SJCRH30 (cell line): Measurements from ENCODE around the gene ERBB2. TPM values are rescaled to one million over a fixed set of nuclear protein-coding genes. Genes with fewer than 3 reads are reported as not detected.
"Not testable (repeated sequence)": the region's sequence is repeated elsewhere in the genome, so short reads cannot be mapped to it uniquely, and the experiment has no call there.

Experiments used
- DNase-seq, 2 experiments: peaks; one replicate each; pipeline ENCODE4 v3.0.0-alpha.2; 2015 to 2020
- H3K27ac ChIP-seq: fragments of 250-450 bp; sonication (Bioruptor Pico); 2 replicates; pipeline ENCODE4 v1.5.1; 2020; ENCODE audit warnings: mild to moderate bottlenecking, moderate library complexity
- H3K27me3 ChIP-seq: fragments of 250-450 bp; sonication (Bioruptor Pico); 2 replicates; pipeline ENCODE4 v1.5.1; 2020; ENCODE audit warnings: mild to moderate bottlenecking, moderate library complexity
- H3K36me3 ChIP-seq: fragments of 250-450 bp; sonication (Bioruptor Pico); 2 replicates; pipeline ENCODE4 v1.5.1; 2020; ENCODE audit warnings: mild to moderate bottlenecking, moderate library complexity
- H3K4me1 ChIP-seq: fragments of 250-450 bp; sonication (Bioruptor Pico); 2 replicates; pipeline ENCODE4 v1.5.1; 2020; ENCODE audit warnings: mild to moderate bottlenecking, moderate library complexity
- H3K4me3 ChIP-seq: fragments of 250-450 bp; sonication (Bioruptor Pico); 2 replicates; pipeline ENCODE4 v1.5.1; 2020; ENCODE audit warnings: mild to moderate bottlenecking, moderate library complexity
- H3K9me3 ChIP-seq: fragments of 250-450 bp; sonication (Bioruptor Pico); replicated peaks from 2 replicates; pipeline ENCODE4 v1.5.1; 2020; ENCODE audit warnings: mild to moderate bottlenecking, moderate library complexity
- total RNA-seq: library from RNA; depleted of rRNA; stranded (reverse); fragments of >200 nt; shearing (Covaris generic); gene quantifications from 2 replicates; pipeline ENCODE4 v1.2.3, GENCODE V29; 2014

ERBB2 gene
- total RNA-seq, 1 experiment from 2014 or later, result 8.7 TPM

- H3K36me3 ChIP-seq, result no peaks in the 10 kb centered on the region
- no peak overlapping the region for H3K27ac ChIP-seq
- no peak overlapping the region for H3K4me3 ChIP-seq
- no peaks in the 10 kb centered on the region for H3K4me1 ChIP-seq
- no peak for DNase-seq
- no peaks in the 10 kb centered on the region for H3K27me3 ChIP-seq
- no peaks in the 10 kb centered on the region for H3K9me3 ChIP-seq
Observed at GRCh38 chr17:39716073-39716818, 16.4 kb downstream of the ERBB2 start.

DNA sequence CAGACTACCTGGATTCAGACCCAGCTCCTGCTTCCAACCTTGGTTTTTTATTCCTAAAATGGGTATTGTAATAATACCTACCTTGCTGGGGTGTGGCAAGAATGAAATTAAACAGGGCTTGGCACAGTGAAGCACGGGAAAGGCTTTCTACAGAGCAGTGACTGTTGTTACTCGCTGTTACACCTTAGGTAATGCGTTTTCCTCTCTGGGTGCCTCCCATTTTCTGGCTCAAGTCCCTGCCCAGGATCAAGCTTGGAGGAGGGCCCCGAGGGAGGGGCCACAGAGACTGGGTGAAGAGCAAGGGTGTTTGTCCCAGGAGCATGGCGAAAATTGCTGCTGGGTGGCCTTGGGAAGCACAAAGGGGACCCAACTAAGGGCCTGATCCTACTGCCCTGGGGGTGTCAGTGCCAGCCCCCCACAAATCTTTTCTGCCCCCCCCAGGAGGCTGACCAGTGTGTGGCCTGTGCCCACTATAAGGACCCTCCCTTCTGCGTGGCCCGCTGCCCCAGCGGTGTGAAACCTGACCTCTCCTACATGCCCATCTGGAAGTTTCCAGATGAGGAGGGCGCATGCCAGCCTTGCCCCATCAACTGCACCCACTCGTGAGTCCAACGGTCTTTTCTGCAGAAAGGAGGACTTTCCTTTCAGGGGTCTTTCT, 17.1 kb downstream of the ERBB2 start:
- no peaks in the 10 kb centered on the region for H3K9me3 ChIP-seq
- no peak overlapping the region for H3K27ac ChIP-seq
- H3K27me3 ChIP-seq, result no peaks in the 10 kb centered on the region
- no peak overlapping the region for H3K4me3 ChIP-seq
- H3K36me3 ChIP-seq, result no peaks in the 10 kb centered on the region
- no peaks in the 10 kb centered on the region for H3K4me1 ChIP-seq
- no peak for DNase-seq

- Histone ChIP-seq H3K27me3 (no peaks in the 10 kb centered on the region), H3K27ac (no peak overlapping the region), H3K9me3 (no peaks in the 10 kb centered on the region), H3K4me3 (no peak overlapping the region), H3K4me1 (no peaks in the 10 kb centered on the region), H3K36me3 (no peaks in the 10 kb centered on the region)
- no peak for DNase-seq
Observed at GRCh38 chr17:39717660-39718059, 17.8 kb downstream of the ERBB2 start.

- no peak overlapping the region for H3K27ac ChIP-seq
- no peak for DNase-seq
- H3K4me1 ChIP-seq, result no peaks in the 10 kb centered on the region
- no peak overlapping the region for H3K4me3 ChIP-seq
- H3K27me3 ChIP-seq, result no peaks in the 10 kb centered on the region
- H3K36me3 ChIP-seq, result no peaks in the 10 kb centered on the region
- no peaks in the 10 kb centered on the region for H3K9me3 ChIP-seq
Observed at GRCh38 chr17:39719563-39720355, 19.9 kb downstream of the ERBB2 start.

DNA sequence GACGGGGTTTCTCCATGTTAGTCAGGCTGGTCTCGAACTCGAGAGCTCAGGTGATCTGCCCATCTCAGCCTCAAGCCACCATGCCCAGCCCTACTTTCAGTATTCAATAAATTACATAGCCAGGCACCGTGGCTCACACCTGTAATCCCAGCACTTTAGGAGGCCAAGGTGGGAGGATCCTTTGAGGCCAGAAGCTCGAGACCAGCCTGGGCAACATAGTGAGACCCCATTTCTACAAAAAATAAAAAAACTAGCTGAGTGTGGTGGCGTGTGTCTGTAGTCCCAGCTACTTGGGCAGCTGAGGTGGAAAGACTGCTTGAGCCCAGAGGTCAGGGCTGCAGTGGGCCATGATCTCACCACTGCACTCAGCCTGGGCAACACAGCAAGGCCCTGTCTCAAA, 22.2 kb downstream of the ERBB2 start:
- Histone ChIP-seq H3K9me3 (no peaks in the 10 kb centered on the region), H3K27me3 (no peaks in the 10 kb centered on the region), H3K36me3 (no peaks in the 10 kb centered on the region), H3K4me1 (no peaks in the 10 kb centered on the region), H3K27ac (no peak overlapping the region), H3K4me3 (no peak overlapping the region)
- DNase-seq, result no peak

DNA sequence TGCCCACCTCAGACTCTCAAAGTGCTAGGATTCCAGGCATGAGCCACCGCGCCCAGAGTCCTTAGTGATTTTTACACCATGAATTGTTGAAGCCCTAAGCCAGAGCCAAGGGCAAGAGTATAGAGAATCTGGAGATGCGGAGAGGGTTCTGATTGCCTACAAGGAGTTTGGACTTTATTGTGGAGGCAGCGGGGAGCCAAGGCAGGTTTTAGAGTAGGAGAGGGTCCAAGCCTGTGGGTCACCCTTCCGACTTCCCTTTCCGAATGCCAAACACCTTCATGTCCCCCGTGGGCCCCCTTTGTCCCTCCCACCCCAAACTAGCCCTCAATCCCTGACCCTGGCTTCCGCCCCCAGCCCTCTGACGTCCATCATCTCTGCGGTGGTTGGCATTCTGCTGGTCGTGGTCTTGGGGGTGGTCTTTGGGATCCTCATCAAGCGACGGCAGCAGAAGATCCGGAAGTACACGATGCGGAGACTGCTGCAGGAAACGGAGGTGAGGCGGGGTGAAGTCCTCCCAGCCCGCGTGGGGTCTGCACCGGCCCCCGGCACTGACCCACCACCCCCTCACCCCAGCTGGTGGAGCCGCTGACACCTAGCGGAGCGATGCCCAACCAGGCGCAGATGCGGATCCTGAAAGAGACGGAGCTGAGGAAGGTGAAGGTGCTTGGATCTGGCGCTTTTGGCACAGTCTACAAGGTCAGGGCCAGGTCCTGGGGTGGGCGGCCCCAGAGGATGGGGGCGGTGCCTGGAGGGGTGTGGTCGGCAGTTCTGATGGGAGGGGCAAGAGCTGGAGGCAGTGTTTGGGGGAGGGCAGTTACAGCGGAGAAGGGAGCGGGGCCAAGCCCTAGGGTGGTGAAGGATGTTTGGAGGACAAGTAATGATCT, 23.3 kb downstream of the ERBB2 start:
- H3K4me3 ChIP-seq, result no peak overlapping the region
- H3K9me3 ChIP-seq, result no peaks in the 10 kb centered on the region
- no peak for DNase-seq
- H3K27me3 ChIP-seq, result no peaks in the 10 kb centered on the region
- no peak overlapping the region for H3K27ac ChIP-seq
- H3K4me1 ChIP-seq, result no peaks in the 10 kb centered on the region
- H3K36me3 ChIP-seq, result no peaks in the 10 kb centered on the region

DNA sequence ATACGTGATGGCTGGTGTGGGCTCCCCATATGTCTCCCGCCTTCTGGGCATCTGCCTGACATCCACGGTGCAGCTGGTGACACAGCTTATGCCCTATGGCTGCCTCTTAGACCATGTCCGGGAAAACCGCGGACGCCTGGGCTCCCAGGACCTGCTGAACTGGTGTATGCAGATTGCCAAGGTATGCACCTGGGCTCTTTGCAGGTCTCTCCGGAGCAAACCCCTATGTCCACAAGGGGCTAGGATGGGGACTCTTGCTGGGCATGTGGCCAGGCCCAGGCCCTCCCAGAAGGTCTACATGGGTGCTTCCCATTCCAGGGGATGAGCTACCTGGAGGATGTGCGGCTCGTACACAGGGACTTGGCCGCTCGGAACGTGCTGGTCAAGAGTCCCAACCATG, 24.9 kb downstream of the ERBB2 start:
- no peaks in the 10 kb centered on the region for H3K27me3 ChIP-seq
- H3K9me3 ChIP-seq, result no peaks in the 10 kb centered on the region
- no peaks in the 10 kb centered on the region for H3K36me3 ChIP-seq
- no peak for DNase-seq
- no peak overlapping the region for H3K4me3 ChIP-seq
- no peak overlapping the region for H3K27ac ChIP-seq
- no peaks in the 10 kb centered on the region for H3K4me1 ChIP-seq

GRCh38 chr17:39725923-39726322, 26.1 kb downstream of the ERBB2 start:
- not testable (repeated sequence) for H3K36me3 ChIP-seq, H3K27me3 ChIP-seq, H3K27ac ChIP-seq, H3K4me3 ChIP-seq, H3K4me1 ChIP-seq, DNase-seq, H3K9me3 ChIP-seq

DNA sequence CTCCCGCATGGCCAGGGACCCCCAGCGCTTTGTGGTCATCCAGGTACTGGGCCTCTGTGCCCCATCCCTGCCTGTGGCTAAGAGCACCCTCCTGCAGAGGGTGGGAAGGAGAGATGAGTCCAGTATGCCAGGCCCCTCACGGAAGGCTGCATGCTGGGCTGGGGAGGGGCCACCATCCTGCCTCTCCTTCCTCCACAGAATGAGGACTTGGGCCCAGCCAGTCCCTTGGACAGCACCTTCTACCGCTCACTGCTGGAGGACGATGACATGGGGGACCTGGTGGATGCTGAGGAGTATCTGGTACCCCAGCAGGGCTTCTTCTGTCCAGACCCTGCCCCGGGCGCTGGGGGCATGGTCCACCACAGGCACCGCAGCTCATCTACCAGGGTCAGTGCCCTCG, 26.8 kb downstream of the ERBB2 start:
- H3K27me3 ChIP-seq, result no peaks in the 10 kb centered on the region
- no peaks in the 10 kb centered on the region for H3K36me3 ChIP-seq
- H3K4me1 ChIP-seq, result no peaks in the 10 kb centered on the region
- H3K27ac ChIP-seq, result no peak overlapping the region
- H3K9me3 ChIP-seq, result no peaks in the 10 kb centered on the region
- no peak for DNase-seq
- H3K4me3 ChIP-seq, result no peak overlapping the region

GRCh38 chr17:39727556-39727955, 27.7 kb downstream of the ERBB2 start:
- no peaks in the 10 kb centered on the region for H3K4me1 ChIP-seq
- H3K4me3 ChIP-seq, result no peak overlapping the region
- DNase-seq, result no peak
- no peaks in the 10 kb centered on the region for H3K27me3 ChIP-seq
- H3K36me3 ChIP-seq, result no peaks in the 10 kb centered on the region
- no peak overlapping the region for H3K27ac ChIP-seq
- no peaks in the 10 kb centered on the region for H3K9me3 ChIP-seq

DNA sequence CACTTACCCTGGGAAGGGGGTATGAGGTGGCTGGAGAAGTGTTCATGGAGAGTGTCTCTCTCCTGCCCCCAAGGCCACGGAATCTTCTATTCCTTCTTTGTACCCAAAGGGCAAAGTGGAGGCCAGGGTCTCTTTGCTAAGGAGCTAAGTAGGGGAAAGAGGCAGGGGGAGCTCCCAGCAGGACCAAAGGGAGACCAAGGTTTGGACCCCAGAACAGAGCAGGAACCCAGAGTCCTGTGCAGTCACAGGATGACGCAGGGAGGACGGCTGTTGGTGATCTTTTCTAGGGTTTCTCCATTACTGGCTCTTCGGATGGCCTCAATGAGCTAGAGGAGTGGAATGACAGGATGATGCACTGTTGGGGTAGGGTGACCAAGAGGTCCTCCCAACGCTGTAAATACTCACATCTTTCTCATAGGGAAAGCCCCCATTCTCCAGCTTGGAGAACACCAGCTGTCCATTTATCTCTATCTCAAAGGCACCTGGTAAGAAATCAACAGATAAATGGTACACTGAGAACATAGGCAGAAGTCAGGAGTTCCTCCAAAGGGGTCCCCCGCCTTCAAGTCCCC, 29.5 kb downstream of the ERBB2 start:
- no peaks in the 10 kb centered on the region for H3K36me3 ChIP-seq
- H3K4me3 ChIP-seq, result peak overlapping the region; percentile 68; the same call in 1 of the 2 replicates
- no peaks in the 10 kb centered on the region for H3K27me3 ChIP-seq
- no peaks in the 10 kb centered on the region for H3K4me1 ChIP-seq
- no peak overlapping the region for H3K27ac ChIP-seq
- no peak for DNase-seq
- H3K9me3 ChIP-seq, result no peaks in the 10 kb centered on the region

GRCh38 chr17:39730095-39730921, 30.4 kb downstream of the ERBB2 start, which contains the start of gene MIEN1:
Gene MIEN1 (minus strand): TSS chr17:39730532. CDS start chr17:39730495, 37 bp downstream.
- Histone ChIP-seq H3K36me3 (no peaks in the 10 kb centered on the region), H3K27ac (peak within 1 kb of the TSS; percentile 38), H3K4me1 (no peaks in the 10 kb centered on the region), H3K4me3 (peak within 1 kb of the TSS; percentile 68), H3K27me3 (no peaks in the 10 kb centered on the region), H3K9me3 (no peaks in the 10 kb centered on the region)
- DNase-seq, result peak; percentile 87 to 90

DNA sequence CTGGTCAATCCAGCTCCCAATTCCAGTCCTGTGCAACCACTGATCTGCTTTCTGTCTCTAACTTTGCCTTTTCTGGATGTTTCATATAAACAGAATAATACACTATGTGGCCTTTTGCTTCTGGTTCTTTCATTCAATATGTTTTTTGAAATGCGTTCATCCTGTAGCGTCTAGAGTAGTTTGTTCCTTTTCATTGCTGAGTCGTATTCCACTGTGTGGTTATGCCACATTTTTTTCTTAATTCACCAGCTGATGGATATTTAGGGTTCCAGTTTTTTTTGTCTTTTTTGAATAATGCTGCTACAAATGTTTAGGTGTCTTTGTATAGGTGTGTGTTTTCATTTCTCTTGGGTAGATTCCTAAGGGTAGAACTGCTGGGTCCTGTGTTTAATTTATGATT, 32.7 kb downstream of the ERBB2 start:
- Histone ChIP-seq H3K4me3 (no peak overlapping the region), H3K9me3 (no peaks in the 10 kb centered on the region), H3K27ac (no peak overlapping the region), H3K4me1 (no peaks in the 10 kb centered on the region), H3K27me3 (no peaks in the 10 kb centered on the region), H3K36me3 (no peaks in the 10 kb centered on the region)
- no peak for DNase-seq
